A549 (cell line): ENCODE data around the gene PPP1R18. TPM values are rescaled to one million over a fixed set of nuclear protein-coding genes. Genes with fewer than 3 reads are reported as not detected.

Experiments
- ATAC-seq, 2 experiments: fragments of 200-7000 bp in 1 of 2; fragments of >200 bp in 1 of 2; cut with Nextera tagmentation in 1 of 2; cut with Tn5 transposase in 1 of 2; 3 replicates each; pipeline versions ENCODE4 v1.8.0 to v1.9.1; 2018 to 2020; ENCODE audit warnings: mild to moderate bottlenecking in 1 of 2, moderate library complexity in 1 of 2
- CTCF ChIA-PET: fragments of 300-600 bp; sonication (Branson Sonifier 250); formaldehyde crosslinking; extraction: SDS; loops from one replicate; lab custom pipeline; 2021; ENCODE audit warnings: antibody characterized with exemption, inconsistent platforms; lab: Yijun Ruan, JAX
- POLR2A ChIA-PET: fragments of 350-600 bp; formaldehyde crosslinking; extraction: SDS; loops from one replicate; lab custom pipeline; 2021; ENCODE audit warnings: antibody characterized with exemption, inconsistent platforms; lab: Yijun Ruan, JAX
- DNase-seq, 2 experiments: peaks; one replicate each; pipeline versions ENCODE4 v3.0.0 to v3.0.0-alpha.2; 2011 to 2016; ENCODE audit warnings: low read depth in 1 of 2, low spot score in 1 of 2
- FAIRE-seq: peaks from 2 replicates; lab custom pipeline; 2011; peaks lifted over from hg19 to GRCh38; lab: Jason Lieb, UNC
- H3K27ac ChIP-seq, 2 experiments: fragments of >200 bp; sonication (Bioruptor Twin); formaldehyde crosslinking; 3 replicates each; pipeline ENCODE4 v1.5.1; 2016 to 2017
- H3K4me1 ChIP-seq: fragments of >200 bp; sonication (Bioruptor Twin); formaldehyde crosslinking; 3 replicates; pipeline ENCODE4 v1.6.1; 2016
- H3K4me2 ChIP-seq: fragments of >200 bp; sonication (Bioruptor Twin); formaldehyde crosslinking; 3 replicates; pipeline ENCODE4 v1.6.1; 2016
- H3K4me3 ChIP-seq: fragments of >200 bp; sonication (Bioruptor Twin); formaldehyde crosslinking; 3 replicates; pipeline ENCODE4 v1.5.1; 2016
- H3K9me3 ChIP-seq: fragments of >200 bp; sonication (Bioruptor Twin); formaldehyde crosslinking; 3 replicates; pipeline ENCODE4 v1.6.1; 2016
- CEBPB ChIP-seq, 2 experiments: fragments of >200 bp in 1 of 2; sonication (Bioruptor Twin) in 1 of 2; formaldehyde crosslinking in 1 of 2; IDR thresholded peaks; 2 replicates each; pipeline ENCODE4 v1.6.1; 2012 to 2016
- EHMT2 ChIP-seq: fragments of 200-600 bp; sonication (generic); IDR thresholded peaks from 2 replicates; pipeline ENCODE4 v1.6.1; 2016; ENCODE audit warnings: antibody characterized with exemption, low read depth, mild to moderate bottlenecking, moderate library complexity
- ELK1 ChIP-seq: fragments of 150-350 bp; IDR thresholded peaks from 2 replicates; pipeline ENCODE4 v1.6.1; 2014; ENCODE audit warnings: low read depth, mild to moderate bottlenecking, low read length
- FOSL2 ChIP-seq, 2 experiments: fragments of 450-650 bp in 1 of 2; fragments of >200 bp in 1 of 2; sonication (Bioruptor Twin) in 1 of 2; formaldehyde crosslinking; IDR thresholded peaks; 2 replicates each; pipeline versions ENCODE4 v1.5.0 to v1.6.1; 2016 to 2020; ENCODE audit warnings: mild to moderate bottlenecking in 1 of 2, moderate library complexity in 1 of 2
- FOXS1 ChIP-seq: fragments of 250-450 bp; sonication (Bioruptor Pico); IDR thresholded peaks from 2 replicates; pipeline ENCODE4 v1.5.0; 2020; ENCODE audit warnings: mild to moderate bottlenecking, moderate library complexity
- GATA3 ChIP-seq: IDR thresholded peaks from 2 replicates; pipeline ENCODE4 v1.6.1; 2012; ENCODE audit warnings: borderline replicate concordance
- HDAC2 ChIP-seq: fragments of 200-600 bp; sonication (generic); IDR thresholded peaks from 2 replicates; pipeline ENCODE4 v1.6.1; 2016
- HEYL ChIP-seq: fragments of 250-450 bp; sonication (Bioruptor Pico); IDR thresholded peaks from 2 replicates; pipeline ENCODE4 v1.8.0; 2021; ENCODE audit warnings: mild to moderate bottlenecking, moderate library complexity
- HMGXB4 ChIP-seq: fragments of 250-450 bp; sonication (Bioruptor Pico); IDR thresholded peaks from 2 replicates; pipeline ENCODE4 v1.5.0; 2021; ENCODE audit warnings: mild to moderate bottlenecking, moderate library complexity, borderline replicate concordance
- JUN ChIP-seq, 2 experiments: fragments of >200 bp; sonication (Bioruptor Twin); formaldehyde crosslinking; IDR thresholded peaks; 2 replicates in 1 of 2; 3 replicates in 1 of 2; pipeline ENCODE4 v1.6.1; 2016 to 2017
- JUNB ChIP-seq: fragments of >200 bp; sonication (Bioruptor Twin); formaldehyde crosslinking; IDR thresholded peaks from 2 replicates; pipeline ENCODE4 v1.6.1; 2016
- MAX ChIP-seq: IDR thresholded peaks from 2 replicates; pipeline ENCODE4 v1.6.1; 2012
- MAZ ChIP-seq: fragments of 150-350 bp; IDR thresholded peaks from 2 replicates; pipeline ENCODE4 v1.6.1; 2014; ENCODE audit warnings: antibody characterized with exemption, low read depth, low read length, borderline replicate concordance
- NPAS2 ChIP-seq: fragments of 250-450 bp; sonication (Bioruptor Pico); IDR thresholded peaks from 2 replicates; pipeline ENCODE4 v1.8.0; 2022; ENCODE audit warnings: mild to moderate bottlenecking, moderate library complexity, borderline replicate concordance
- NR3C1 ChIP-seq: fragments of >200 bp; sonication (Bioruptor Twin); formaldehyde crosslinking; IDR thresholded peaks from 3 replicates; pipeline ENCODE4 v1.6.1; 2017
- PBX3 ChIP-seq: IDR thresholded peaks from 2 replicates; pipeline ENCODE4 v1.6.1; 2012
- PHF8 ChIP-seq: fragments of 200-600 bp; sonication (generic); IDR thresholded peaks from 2 replicates; pipeline ENCODE4 v1.6.1; 2016; ENCODE audit warnings: low read depth, mild to moderate bottlenecking, antibody characterized with exemption, moderate library complexity, borderline replicate concordance
- POLR2AphosphoS2 ChIP-seq: conservative IDR thresholded peaks from 2 replicates; pipeline ENCODE4 v1.6.1; 2012; ENCODE audit warnings: low read length, improper control_type of control experiment, inconsistent platforms
- REST ChIP-seq: fragments of 200-600 bp; sonication (generic); IDR thresholded peaks from 2 replicates; pipeline ENCODE4 v1.6.1; 2016; ENCODE audit warnings: antibody characterized with exemption, mild to moderate bottlenecking, moderate library complexity
- RFX5 ChIP-seq: fragments of 450-650 bp; IDR thresholded peaks from 2 replicates; pipeline ENCODE4 v1.7.1; 2014; ENCODE audit warnings: antibody characterized with exemption, mild to moderate bottlenecking, moderate library complexity
- SREBF2 ChIP-seq: fragments of 450-650 bp; IDR thresholded peaks from 2 replicates; pipeline ENCODE4 v1.6.1; 2014; ENCODE audit warnings: mild to moderate bottlenecking, moderate library complexity
- TP53 ChIP-seq: fragments of 250-450 bp; sonication (Bioruptor Pico); IDR thresholded peaks from 2 replicates; pipeline ENCODE4 v1.5.0; 2021; ENCODE audit warnings: mild to moderate bottlenecking, moderate library complexity
- ZFP36 ChIP-seq: fragments of 450-650 bp; IDR thresholded peaks from 2 replicates; pipeline ENCODE4 v1.6.1; 2014; ENCODE audit warnings: borderline replicate concordance; ENCODE audit not compliant: partially characterized antibody
- ZSCAN20 ChIP-seq: fragments of 250-450 bp; sonication (Bioruptor Pico); IDR thresholded peaks from 2 replicates; pipeline ENCODE4 v1.8.0; 2022; ENCODE audit warnings: mild to moderate bottlenecking, moderate library complexity
- WGBS: methylation state at CpG from one replicate; pipeline ENCODE4 v1.1.6; 2017; ENCODE audit errors: missing lambda C conversion rate; 5-methylcytosine and 5-hydroxymethylcytosine counted together
- polyA plus RNA-seq, 4 experiments: library from polyadenylated mRNA; depleted of rRNA in 3 of 4; stranded (reverse); fragments of >200 nt; fragmentation: RNase III in 1 of 4; extraction: RNeasy Plus Mini Kit Qiagen cat#74134 plus additional on column Dnase treatment in 1 of 4; gene quantifications; 2 replicates in 3 of 4; 3 replicates in 1 of 4; pipeline ENCODE4 v1.2.3, GENCODE V29; 2011 to 2017

PPP1R18 gene
- polyA plus RNA-seq, 2 of the 4 experiments (the other 2 are of a cell fraction): 17.1 to 20.6 TPM

- TF ChIP-seq HEYL: no peak
- no peak for TF ChIP-seq REST
- no peak for TF ChIP-seq SREBF2
- TF ChIP-seq EHMT2: no peak
- TF ChIP-seq, all 56 proteins: peak for 0
- no peak for DNase-seq
- Histone ChIP-seq H3K4me1 (peaks cover 37% of the 10 kb centered on the region), H3K9me3 (no peaks in the 10 kb centered on the region), H3K27ac (peak overlapping the region; percentile 63 to 73; a peak in 5 of 6 replicates), H3K4me3 (no peak overlapping the region), H3K4me2 (peak overlapping the region; percentile 51)
- peak; percentile 23 to 41; a peak in 2 of 6 replicates for ATAC-seq
- WGBS: 81% methylated on average over 2 of the region's 2 CpGs
- ChIA-PET POLR2A (no interaction called here), CTCF (interaction anchor here (1.4 to 4.9 kb wide), 4 partner anchors 12 to 30 kb away, joined by 3 to 22 read pairs (median 12); no protein-coding TSS in a partner anchor)
- no peak for FAIRE-seq
These were observed 22.8 kb upstream of the PPP1R18 start for GRCh38 chr6:30709101-30709868.

- ChIA-PET CTCF (interaction anchor here (1.3 to 3.1 kb wide), 3 partner anchors 20 to 42 kb away, joined by 5 to 17 read pairs (median 5); no protein-coding TSS in a partner anchor), POLR2A (interaction anchor here (0.5 to 1.9 kb wide), 5 partner anchors 10 to 111 kb away, joined by 3 to 7 read pairs (median 4); partner anchors contain the start of gene MDC1)
- Histone ChIP-seq H3K9me3 (no peaks in the 10 kb centered on the region), H3K27ac (peak overlapping the region; percentile 71 to 82), H3K4me2 (peak overlapping the region; percentile 55), H3K4me3 (no peak overlapping the region), H3K4me1 (peaks cover 37% of the 10 kb centered on the region)
- 44% methylated on average over 5 of the region's 6 CpGs for WGBS
- DNase-seq (peak in 1 of 2 experiments; percentile 47), ATAC-seq (peak; percentile 62 to 65; a peak in 5 of 6 replicates), FAIRE-seq (no peak)
- TF ChIP-seq PBX3: no peak
- no peak for TF ChIP-seq FOXS1 (CRISPR knock-in tag)
- no peak for TF ChIP-seq GATA3
- no peak for TF ChIP-seq PHF8
- peak; percentile 45; the same call in 1 of the 2 replicates for TF ChIP-seq MAX
- no peak for TF ChIP-seq ZSCAN20 (CRISPR knock-in tag)
- no peak for TF ChIP-seq NPAS2 (CRISPR knock-in tag)
- TF ChIP-seq FOSL2 (IDR thresholded peaks at IDR 0.05): no peak
- TF ChIP-seq FOSL2 (CRISPR knock-in tag; IDR thresholded peaks at IDR 0.05): no peak
- no peak for TF ChIP-seq TP53 (CRISPR knock-in tag)
- TF ChIP-seq CEBPB (IDR thresholded peaks at IDR 0.05): 0 out of 4 replicates have a peak, but pooled peaks of 1 of the 2 experiments have one; percentile 8
- no peak for TF ChIP-seq NR3C1
These were observed 20.9 kb upstream of the PPP1R18 start for GRCh38 chr6:30707281-30707850.

- 0 out of 6 replicates have a peak overlapping the region, but pooled peaks of 1 of the 2 experiments have one; percentile 28 for H3K27ac ChIP-seq
- H3K9me3 ChIP-seq: no peaks in the 10 kb centered on the region
- CTCF ChIA-PET: interaction anchor here (1.0 to 3.1 kb wide), 4 partner anchors 12 to 27 kb away, joined by 3 to 17 read pairs (median 8); partner anchors contain the start of gene MDC1
- H3K4me3 ChIP-seq: no peak overlapping the region
- DNase-seq: no peak
- ATAC-seq: no peak
- H3K4me1 ChIP-seq: peaks cover 37% of the 10 kb centered on the region
- POLR2A ChIA-PET: no interaction called here
- WGBS: 91% methylated on average over 4 of the region's 4 CpGs
- FAIRE-seq: no peak
- H3K4me2 ChIP-seq: no peak overlapping the region
- no peak for TF ChIP-seq JUN (IDR thresholded peaks at IDR 0.05)
- TF ChIP-seq RFX5: no peak
- TF ChIP-seq HMGXB4 (CRISPR knock-in tag): no peak
- TF ChIP-seq MAZ: no peak
- no peak for TF ChIP-seq HDAC2
- no peak for TF ChIP-seq POLR2AphosphoS2
- TF ChIP-seq FOSL2 (IDR thresholded peaks at IDR 0.05): no peak
- no peak for TF ChIP-seq FOSL2 (CRISPR knock-in tag; IDR thresholded peaks at IDR 0.05)
- no peak for TF ChIP-seq ZFP36
- TF ChIP-seq ELK1: no peak
- TF ChIP-seq JUNB: no peak
These were observed 19.2 kb upstream of the PPP1R18 start for GRCh38 chr6:30705620-30706019.
